Endodermal cell (in vitro differentiated cells): ENCODE results near the gene CRISPLD2. TPM values are rescaled to one million over a fixed set of nuclear protein-coding genes. Genes with fewer than 3 reads are reported as not detected.

Experiments used
- DNase-seq: peaks from one replicate; pipeline ENCODE4 v3.0.0-alpha.2; 2017
- H3K27ac ChIP-seq: 2 replicates; pipeline ENCODE4 v1.5.1; 2013; ENCODE audit warnings: mild to moderate bottlenecking, low read depth, low read length, moderate library complexity
- H3K27me3 ChIP-seq: 2 replicates; pipeline ENCODE4 v1.6.1; 2013; ENCODE audit warnings: mild to moderate bottlenecking, low read length, moderate library complexity; ENCODE audit not compliant: insufficient read depth, control insufficient read depth, poor library complexity, severe bottlenecking
- H3K36me3 ChIP-seq: 2 replicates; pipeline ENCODE4 v1.7.0; 2013; ENCODE audit warnings: mild to moderate bottlenecking, low read length, moderate library complexity; ENCODE audit not compliant: control insufficient read depth, insufficient read depth
- H3K4me1 ChIP-seq: one replicate; pipeline ENCODE4 v1.7.0; 2013; ENCODE audit warnings: low read length; ENCODE audit not compliant: control insufficient read depth, insufficient read depth
- H3K4me3 ChIP-seq: 2 replicates; pipeline ENCODE4 v1.5.1; 2013; ENCODE audit warnings: mild to moderate bottlenecking, low read length, moderate library complexity
- H3K9ac ChIP-seq: 2 replicates; pipeline ENCODE4 v1.6.1; 2013; ENCODE audit warnings: mild to moderate bottlenecking, low read length, moderate library complexity; ENCODE audit not compliant: poor library complexity, severe bottlenecking; ENCODE audit errors: extremely low read depth
- H3K9me3 ChIP-seq: 2 replicates; pipeline ENCODE4 v1.6.1; 2013; ENCODE audit warnings: mild to moderate bottlenecking, low read length, moderate library complexity; ENCODE audit not compliant: control insufficient read depth
- H3K27ac Mint-ChIP-seq: 2 replicates; pipeline ENCODE4 v1.8.0; 2020; ENCODE audit warnings: mixed read lengths
- H3K27me3 Mint-ChIP-seq: 2 replicates; pipeline ENCODE4 v1.8.0; 2021; ENCODE audit warnings: mild to moderate bottlenecking, mixed read lengths; ENCODE audit not compliant: insufficient read depth
- H3K36me3 Mint-ChIP-seq: 2 replicates; pipeline ENCODE4 v1.8.0; 2020; ENCODE audit warnings: low read depth, mixed read lengths
- H3K4me1 Mint-ChIP-seq: 2 replicates; pipeline ENCODE4 v1.8.0; 2020; ENCODE audit warnings: mixed read lengths
- H3K4me3 Mint-ChIP-seq: 2 replicates; pipeline ENCODE4 v1.8.0; 2020; ENCODE audit warnings: mild to moderate bottlenecking, moderate library complexity, mixed read lengths
- H3K9me3 Mint-ChIP-seq: 2 replicates; pipeline ENCODE4 v1.8.0; 2020; ENCODE audit warnings: mild to moderate bottlenecking, mixed read lengths
- CTCF ChIP-seq: fragments of 200-600 bp; sonication (generic); conservative IDR thresholded peaks from 2 replicates; pipeline ENCODE4 v1.5.0; 2021; ENCODE audit warnings: antibody characterized with exemption, mild to moderate bottlenecking
- WGBS, 2 experiments: methylation state at CpG; one replicate each; pipeline versions ENCODE4 v1.1.5 to v1.1.7; 2013; ENCODE audit warnings: missing lambda C conversion rate in 2 of 2, mixed read lengths in 1 of 2; ENCODE audit not compliant: insufficient coverage in 1 of 2, insufficient read length in 1 of 2; 5-methylcytosine and 5-hydroxymethylcytosine counted together
- total RNA-seq, 2 donors: library from RNA; stranded (reverse); fragmentation: NEBNext Ultra II Directional in 1 of 2; extraction: Animal tissue kit (Norgen Biotek cat#: 25700) in 1 of 2; gene quantifications; 2 replicates in 1 of 2; 3 replicates in 1 of 2; pipeline ENCODE4 v1.2.1, GENCODE V29; 2021

CRISPLD2 gene
- total RNA-seq, 2 donors from 2014 or later, result 5.0 to 9.3 TPM

- 96 to 97% methylated on average over 17 to 19 of the region's 19 CpGs for WGBS, 2 experiments
- H3K9ac ChIP-seq, result no peak overlapping the region
- H3K4me1 ChIP-seq, result no peaks in the 10 kb centered on the region
- no peak for TF ChIP-seq CTCF
- no peaks in the 10 kb centered on the region for H3K9me3 ChIP-seq
- Mint-ChIP-seq H3K36me3 (no peaks in the 10 kb centered on the region), H3K27me3 (no peaks in the 10 kb centered on the region), H3K9me3 (no peaks in the 10 kb centered on the region), H3K4me3 (no peak overlapping the region), H3K4me1 (no peaks in the 10 kb centered on the region), H3K27ac (no peak overlapping the region)
- H3K36me3 ChIP-seq, result no peaks in the 10 kb centered on the region
- no peak overlapping the region for H3K27ac ChIP-seq
- DNase-seq, result no peak
- H3K4me3 ChIP-seq, result no peak overlapping the region
- no peaks in the 10 kb centered on the region for H3K27me3 ChIP-seq
Observed at GRCh38 chr16:84794626-84795025, 25.2 kb upstream of the CRISPLD2 start.

- TF ChIP-seq CTCF, result no peak
Observed at GRCh38 chr16:84795329-84796053, 24.3 kb upstream of the CRISPLD2 start.

GRCh38 chr16:84800158-84800978 is 19.4 kb upstream of the CRISPLD2 start:
- H3K4me1 ChIP-seq, result no peaks in the 10 kb centered on the region
- no peaks in the 10 kb centered on the region for H3K36me3 ChIP-seq
- no peak overlapping the region for H3K4me3 ChIP-seq
- no peaks in the 10 kb centered on the region for H3K4me1 Mint-ChIP-seq
- no peaks in the 10 kb centered on the region for H3K36me3 Mint-ChIP-seq
- no peak for TF ChIP-seq CTCF
- 91 to 94% methylated on average over 7 to 8 of the region's 8 CpGs for WGBS, 2 experiments
- H3K27me3 Mint-ChIP-seq, result peaks cover 2% of the 10 kb centered on the region
- no peaks in the 10 kb centered on the region for H3K27me3 ChIP-seq
- no peak overlapping the region for H3K9ac ChIP-seq
- no peaks in the 10 kb centered on the region for H3K9me3 ChIP-seq
- no peak overlapping the region for H3K4me3 Mint-ChIP-seq
- H3K27ac Mint-ChIP-seq, result no peak overlapping the region
- H3K9me3 Mint-ChIP-seq, result peaks cover 12% of the 10 kb centered on the region
- H3K27ac ChIP-seq, result no peak overlapping the region
- no peak for DNase-seq

More at GRCh38 chr16:84795329-84796053, 24.3 kb upstream of the CRISPLD2 start:
- no peak overlapping the region for H3K4me3 ChIP-seq
- no peak overlapping the region for H3K27ac ChIP-seq
- DNase-seq, result no peak
- H3K4me1 ChIP-seq, result no peaks in the 10 kb centered on the region
- H3K9ac ChIP-seq, result no peak overlapping the region
- no peaks in the 10 kb centered on the region for H3K27me3 ChIP-seq
- 93 to 95% methylated on average over 22 of the region's 22 CpGs for WGBS, 2 experiments
- no peak overlapping the region for H3K27ac Mint-ChIP-seq
- no peaks in the 10 kb centered on the region for H3K27me3 Mint-ChIP-seq
- no peaks in the 10 kb centered on the region for H3K36me3 ChIP-seq
- no peaks in the 10 kb centered on the region for H3K36me3 Mint-ChIP-seq
- H3K4me1 Mint-ChIP-seq, result no peaks in the 10 kb centered on the region
- H3K9me3 ChIP-seq, result no peaks in the 10 kb centered on the region
- H3K9me3 Mint-ChIP-seq, result no peaks in the 10 kb centered on the region
- H3K4me3 Mint-ChIP-seq, result no peak overlapping the region
